Upper lobe of right lung (tissue), 1 donor: Measurements from ENCODE around the gene RTP4. TPM values are rescaled to one million over a fixed set of nuclear protein-coding genes. Genes with fewer than 3 reads are reported as not detected.

Experiments used
- total RNA-seq: library from RNA; stranded (reverse); fragmentation: NEBNext Ultra II Directional; extraction: Animal tissue kit (Norgen Biotek cat#: 25700); gene quantifications from one replicate; pipeline ENCODE4 v1.2.1, GENCODE V29; 2021
- donor health status: DM: no; HTN: yes; CAD: no; lungs with severe emphysema.

Gene RTP4
- total RNA-seq, 1 donor from 2014 or later, result 5.6 TPM

Other genes starting within 250 kb of the RTP4 start
- gene RPL39L, start 228.9 kb upstream of the RTP4 start, total RNA-seq, result 3.9 TPM
- not detected for gene RTP1, start 170.9 kb upstream of the RTP4 start, total RNA-seq
- 5.9 TPM for gene MASP1, start 76.6 kb upstream of the RTP4 start, total RNA-seq